ENCODE data around the gene CIP2A.

Gene CIP2A

DNA sequence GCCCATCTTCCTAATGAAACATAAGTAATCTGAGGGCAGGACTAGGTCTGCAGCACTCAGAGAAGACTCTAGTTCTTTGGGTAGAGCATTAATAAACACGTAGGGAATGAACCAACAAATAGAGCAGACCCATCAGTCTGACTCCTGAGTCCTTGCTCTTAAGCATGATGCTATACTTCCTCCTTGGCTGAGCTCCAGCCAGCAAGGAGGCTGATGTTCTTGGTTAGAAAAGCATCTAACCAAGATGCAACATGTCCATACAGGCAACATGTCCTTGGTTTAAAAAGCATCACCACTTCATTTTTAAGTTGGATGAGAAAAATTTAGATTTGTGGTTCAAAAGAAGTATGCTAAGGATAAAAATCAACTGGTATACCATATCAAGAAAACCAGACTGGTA, 70.3 kb downstream of the CIP2A start:
- no peak for DNase-seq
- Mint-ChIP-seq H3K36me3 (ENCODE audit: low read depth) (no peaks in the 10 kb centered on the region), H3K4me3 (no peak overlapping the region), H3K27ac (no peak overlapping the region), H3K9me3 (no peaks in the 10 kb centered on the region), H3K4me1 (no peaks in the 10 kb centered on the region), H3K27me3 (ENCODE audit: low read depth, poor library complexity) (no peaks in the 10 kb centered on the region)
- TF ChIP-seq, protein P1, sequence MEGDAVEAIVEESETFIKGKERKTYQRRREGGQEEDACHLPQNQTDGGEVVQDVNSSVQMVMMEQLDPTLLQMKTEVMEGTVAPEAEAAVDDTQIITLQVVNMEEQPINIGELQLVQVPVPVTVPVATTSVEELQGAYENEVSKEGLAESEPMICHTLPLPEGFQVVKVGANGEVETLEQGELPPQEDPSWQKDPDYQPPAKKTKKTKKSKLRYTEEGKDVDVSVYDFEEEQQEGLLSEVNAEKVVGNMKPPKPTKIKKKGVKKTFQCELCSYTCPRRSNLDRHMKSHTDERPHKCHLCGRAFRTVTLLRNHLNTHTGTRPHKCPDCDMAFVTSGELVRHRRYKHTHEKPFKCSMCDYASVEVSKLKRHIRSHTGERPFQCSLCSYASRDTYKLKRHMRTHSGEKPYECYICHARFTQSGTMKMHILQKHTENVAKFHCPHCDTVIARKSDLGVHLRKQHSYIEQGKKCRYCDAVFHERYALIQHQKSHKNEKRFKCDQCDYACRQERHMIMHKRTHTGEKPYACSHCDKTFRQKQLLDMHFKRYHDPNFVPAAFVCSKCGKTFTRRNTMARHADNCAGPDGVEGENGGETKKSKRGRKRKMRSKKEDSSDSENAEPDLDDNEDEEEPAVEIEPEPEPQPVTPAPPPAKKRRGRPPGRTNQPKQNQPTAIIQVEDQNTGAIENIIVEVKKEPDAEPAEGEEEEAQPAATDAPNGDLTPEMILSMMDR (IDR thresholded peaks at IDR 0.05), result no peak

DNA sequence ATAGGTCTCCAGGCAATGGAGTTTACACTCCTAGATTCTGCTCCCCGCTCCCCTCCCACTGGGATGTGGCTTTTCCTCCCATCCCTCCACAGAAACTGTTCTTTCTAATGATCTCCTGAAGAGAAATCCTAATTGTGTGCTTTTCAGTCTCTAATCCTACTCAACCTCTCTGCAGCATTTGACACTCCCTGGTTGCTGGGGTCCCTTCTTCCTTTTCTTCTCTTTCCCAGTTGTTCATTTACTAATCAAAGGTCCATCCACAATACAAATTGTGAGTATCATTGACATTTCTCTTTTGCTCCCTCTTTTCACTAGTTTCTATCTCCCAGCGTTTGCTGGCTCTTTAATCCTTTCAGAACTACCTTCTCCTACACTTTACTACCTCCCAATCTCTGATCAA, 72.4 kb downstream of the CIP2A start:
- Mint-ChIP-seq H3K4me1 (no peaks in the 10 kb centered on the region), H3K36me3 (ENCODE audit: low read depth) (no peaks in the 10 kb centered on the region), H3K9me3 (no peaks in the 10 kb centered on the region), H3K27ac (no peak overlapping the region), H3K27me3 (ENCODE audit: low read depth, poor library complexity) (no peaks in the 10 kb centered on the region), H3K4me3 (no peak overlapping the region)
- no peak for DNase-seq
- TF ChIP-seq, protein P1 (IDR thresholded peaks at IDR 0.05), result no peak

DNA sequence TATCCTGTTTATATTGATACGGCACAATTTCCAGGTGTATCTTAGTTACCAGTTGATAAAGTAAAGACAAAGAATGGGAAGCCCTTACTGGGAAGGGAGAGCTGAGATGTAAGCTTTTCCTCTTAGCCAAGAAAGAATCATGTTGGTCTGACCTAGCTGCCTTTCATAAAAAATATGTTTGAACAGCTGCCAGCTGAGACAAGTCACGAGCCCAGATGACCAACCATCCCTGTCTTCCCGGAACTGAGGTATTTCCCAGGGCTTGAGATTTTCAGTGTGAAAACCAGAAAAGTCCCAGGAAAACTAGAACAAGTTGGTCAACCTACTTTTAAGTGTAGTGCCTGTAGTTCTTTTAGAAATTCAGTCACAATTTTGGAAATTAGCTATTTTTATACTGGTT, 75.3 kb downstream of the CIP2A start:
- TF ChIP-seq, protein P1 (IDR thresholded peaks at IDR 0.05), result no peak
- no peaks in the 10 kb centered on the region for H3K9me3 Mint-ChIP-seq
- H3K27ac Mint-ChIP-seq, result no peak overlapping the region
- H3K4me3 Mint-ChIP-seq, result no peak overlapping the region
- no peaks in the 10 kb centered on the region for H3K36me3 Mint-ChIP-seq (ENCODE audit: low read depth)
- H3K27me3 Mint-ChIP-seq (ENCODE audit: low read depth, poor library complexity), result peaks cover 4% of the 10 kb centered on the region
- no peak for DNase-seq
- no peaks in the 10 kb centered on the region for H3K4me1 Mint-ChIP-seq

DNA sequence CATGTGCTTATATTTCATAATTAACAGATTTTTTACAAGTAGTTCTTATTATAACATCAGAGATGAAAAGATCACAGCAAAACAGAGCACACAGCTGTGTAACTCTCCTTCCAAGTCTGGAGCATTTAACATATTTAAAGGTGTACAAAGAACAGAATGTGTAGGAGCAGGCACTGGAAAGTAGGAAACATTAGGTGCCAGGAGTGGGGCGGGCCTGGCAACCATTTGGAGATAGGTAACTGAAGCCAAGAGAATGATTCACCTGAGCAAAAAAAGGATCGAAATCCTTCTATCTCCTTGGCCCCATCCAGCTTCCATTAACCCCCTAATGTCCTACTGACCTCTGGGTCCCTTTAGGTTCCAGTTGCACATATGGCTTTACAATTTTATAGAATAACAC, 76.6 kb downstream of the CIP2A start:
- no peak for DNase-seq
- no peaks in the 10 kb centered on the region for H3K4me1 Mint-ChIP-seq

DNA sequence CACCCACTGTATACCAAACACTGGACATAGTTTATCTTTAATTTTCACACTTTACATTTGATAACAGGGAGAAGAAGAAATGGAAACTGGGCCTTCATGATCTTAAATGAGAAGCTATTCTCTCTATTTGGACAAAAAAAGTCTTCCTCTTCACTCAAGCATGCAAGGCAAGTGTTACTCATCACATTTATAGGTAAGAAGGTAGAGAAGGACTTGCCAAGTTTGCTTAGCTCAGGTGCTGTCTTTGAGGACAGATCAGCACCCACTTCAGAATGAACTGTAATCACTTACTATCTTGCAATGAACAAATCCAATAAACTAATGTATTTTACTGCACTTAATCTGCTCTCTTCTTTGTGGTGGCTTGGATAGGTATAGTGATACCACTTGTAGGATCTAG, 77.7 kb downstream of the CIP2A start:
- Mint-ChIP-seq H3K27ac (no peak overlapping the region), H3K36me3 (ENCODE audit: low read depth) (no peaks in the 10 kb centered on the region), H3K9me3 (no peaks in the 10 kb centered on the region), H3K4me1 (no peaks in the 10 kb centered on the region), H3K27me3 (ENCODE audit: low read depth, poor library complexity) (peaks cover 4% of the 10 kb centered on the region), H3K4me3 (no peak overlapping the region)
- TF ChIP-seq, protein P1 (IDR thresholded peaks at IDR 0.05), result no peak
- no peak for DNase-seq

More for the DNA sequence above, 76.6 kb downstream of the CIP2A start:
- TF ChIP-seq, protein P1 (IDR thresholded peaks at IDR 0.05), result no peak
- Mint-ChIP-seq H3K36me3 (ENCODE audit: low read depth) (no peaks in the 10 kb centered on the region), H3K9me3 (no peaks in the 10 kb centered on the region), H3K27me3 (ENCODE audit: low read depth, poor library complexity) (peaks cover 4% of the 10 kb centered on the region), H3K27ac (no peak overlapping the region), H3K4me3 (no peak overlapping the region)

DNA sequence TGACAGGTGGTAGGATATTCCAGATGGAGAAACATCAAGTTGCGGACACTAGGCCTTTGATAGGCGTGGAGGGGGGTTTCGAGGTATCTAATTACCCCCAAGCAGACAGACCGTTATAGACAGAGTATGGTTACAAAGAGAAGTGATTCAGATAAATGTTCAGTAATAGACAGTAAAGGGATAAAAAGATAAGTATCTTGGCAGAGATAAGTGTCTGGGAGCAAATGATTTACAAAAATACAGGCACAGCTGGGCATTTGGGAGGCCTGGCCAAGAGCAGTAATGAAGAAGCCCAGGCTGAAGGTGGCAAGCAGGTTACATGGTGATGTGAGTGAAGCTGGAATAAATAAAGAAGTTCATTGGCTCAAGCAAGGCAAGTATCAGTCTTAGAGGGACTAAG, 78.2 kb downstream of the CIP2A start:
- no peaks in the 10 kb centered on the region for H3K36me3 Mint-ChIP-seq (ENCODE audit: low read depth)
- H3K4me1 Mint-ChIP-seq, result no peaks in the 10 kb centered on the region
- no peaks in the 10 kb centered on the region for H3K9me3 Mint-ChIP-seq
- no peak overlapping the region for H3K4me3 Mint-ChIP-seq
- H3K27ac Mint-ChIP-seq, result peak overlapping the region; percentile 9
- peaks cover 4% of the 10 kb centered on the region for H3K27me3 Mint-ChIP-seq (ENCODE audit: low read depth, poor library complexity)
- no peak for DNase-seq
- TF ChIP-seq, protein P1 (IDR thresholded peaks at IDR 0.05), result no peak

All from nephron progenitor cell (in vitro differentiated cells).